ENCODE measurements around the gene SHISAL1.
A peak's percentile ranks its signal among the peaks of the same experiment; 100 is the strongest.

The SHISAL1 gene

GRCh38 chr22:44301039-44301438, 11.7 kb downstream of the SHISAL1 start:
- DNase-seq, result no peak

- DNase-seq, result no peak
Observed at GRCh38 chr22:44299124-44299523, 13.6 kb downstream of the SHISAL1 start.

GRCh38 chr22:44298406-44299091, 14.2 kb downstream of the SHISAL1 start:
- DNase-seq, result no peak

GRCh38 chr22:44297470-44298061, 15.2 kb downstream of the SHISAL1 start:
- no peak for DNase-seq

GRCh38 chr22:44295406-44295805, 17.3 kb downstream of the SHISAL1 start:
- DNase-seq, result no peak

GRCh38 chr22:44293876-44294275, 18.9 kb downstream of the SHISAL1 start:
- no peak for DNase-seq

- DNase-seq, result no peak
Observed at GRCh38 chr22:44293034-44293433, 19.7 kb downstream of the SHISAL1 start.

GRCh38 chr22:44292521-44292920, 20.2 kb downstream of the SHISAL1 start:
- DNase-seq, result no peak

GRCh38 chr22:44291674-44292360, 20.9 kb downstream of the SHISAL1 start:
- DNase-seq, result no peak

- no peak for DNase-seq
Observed at GRCh38 chr22:44291265-44291664, 21.5 kb downstream of the SHISAL1 start.

GRCh38 chr22:44289414-44290171, 23.2 kb downstream of the SHISAL1 start:
- DNase-seq, result no peak

GRCh38 chr22:44288913-44289312, 23.8 kb downstream of the SHISAL1 start:
- no peak for DNase-seq

GRCh38 chr22:44287741-44288140, 25.0 kb downstream of the SHISAL1 start:
- no peak for DNase-seq

GRCh38 chr22:44287121-44287693, 25.5 kb downstream of the SHISAL1 start:
- no peak for DNase-seq

GRCh38 chr22:44286646-44287045, 26.1 kb downstream of the SHISAL1 start:
- DNase-seq, result no peak

GRCh38 chr22:44284711-44285110, 28.0 kb downstream of the SHISAL1 start:
- DNase-seq, result no peak

- DNase-seq, result no peak
Observed at GRCh38 chr22:44281768-44282637, 30.7 kb downstream of the SHISAL1 start.

- DNase-seq, result no peak
Observed at GRCh38 chr22:44280665-44281188, 32.0 kb downstream of the SHISAL1 start.

- DNase-seq, result peak; percentile 7
Observed at GRCh38 chr22:44279069-44279360, 33.7 kb downstream of the SHISAL1 start.

GRCh38 chr22:44278243-44279068, 34.3 kb downstream of the SHISAL1 start:
- no peak for DNase-seq

Measured in fibroblast of skin of scalp (primary cell).